ENCODE results near the gene BRICD5. TPM values are rescaled to one million over a fixed set of nuclear protein-coding genes. Genes with fewer than 3 reads are reported as not detected.

The BRICD5 gene
- total RNA-seq, 1 experiment from 2014 or later: 3.9 TPM

GRCh38 chr16:2179107-2179501 lies 31.6 kb downstream of the BRICD5 start:
- Histone ChIP-seq H3K27me3 (ENCODE audit: control insufficient read depth, insufficient read depth, low read length) (0 out of 2 replicates have a peak, but pooled peaks cover 3% of the 10 kb centered on the region), H3K36me3 (replicated peaks; ENCODE audit: control insufficient read depth, insufficient read depth, low read length) (peaks cover 11% of the 10 kb centered on the region), H3K4me3 (ENCODE audit: insufficient read depth, low read depth, low read length) (no peak overlapping the region)
- no peak for DNase-seq

DNA sequence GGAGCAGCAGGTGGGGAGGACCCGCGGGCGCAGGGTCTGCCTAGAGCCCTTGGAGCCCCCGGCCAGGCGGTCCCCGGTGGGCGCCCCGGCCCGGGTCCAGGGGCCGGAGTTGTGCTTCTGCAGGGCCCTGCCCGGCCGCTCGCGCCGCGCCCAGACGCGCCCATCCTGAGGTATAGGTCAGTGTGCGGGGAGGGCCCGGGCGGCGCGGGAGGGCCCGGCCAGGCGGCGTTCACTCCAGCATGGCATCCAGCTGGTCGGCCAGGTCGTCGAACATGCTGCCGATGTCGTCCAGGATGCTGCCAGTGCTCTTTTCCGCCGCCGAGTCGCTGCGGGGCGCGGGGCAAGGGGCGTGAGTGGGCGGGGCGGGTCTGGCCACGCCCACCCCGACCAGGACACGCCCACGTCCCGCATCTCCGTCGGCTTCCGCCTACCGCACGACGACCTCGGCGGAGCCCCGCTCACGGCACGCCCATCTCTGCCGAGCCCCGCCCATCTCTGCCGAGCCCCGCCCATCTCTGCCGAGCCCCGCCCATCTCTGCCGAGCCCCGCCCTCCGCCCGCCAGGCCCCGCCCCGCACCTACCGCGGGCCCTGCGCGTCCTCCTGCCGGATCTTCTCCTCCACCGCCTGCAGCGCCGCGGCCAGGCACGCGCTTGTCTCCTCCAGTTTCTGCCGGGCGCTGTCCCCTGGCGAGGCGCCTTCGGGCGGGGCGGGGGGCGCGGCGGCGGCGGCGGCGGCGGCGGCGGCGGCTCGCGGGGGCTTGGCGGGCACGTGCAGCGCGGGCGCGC lies 32.1 kb downstream of the BRICD5 start:
- H3K27me3 ChIP-seq (ENCODE audit: control insufficient read depth, insufficient read depth, low read length): 0 out of 2 replicates have a peak, but pooled peaks cover 3% of the 10 kb centered on the region
- peak; percentile 99 for DNase-seq
- no peak overlapping the region for H3K4me3 ChIP-seq (ENCODE audit: insufficient read depth, low read depth, low read length)
- H3K36me3 ChIP-seq (replicated peaks; ENCODE audit: control insufficient read depth, insufficient read depth, low read length): peaks cover 14% of the 10 kb centered on the region

GRCh38 chr16:2177561-2177960 lies 33.1 kb downstream of the BRICD5 start:
- Histone ChIP-seq H3K27me3 (ENCODE audit: control insufficient read depth, insufficient read depth, low read length) (0 out of 2 replicates have a peak, but pooled peaks cover 3% of the 10 kb centered on the region), H3K36me3 (replicated peaks; ENCODE audit: control insufficient read depth, insufficient read depth, low read length) (peaks cover 18% of the 10 kb centered on the region), H3K4me3 (ENCODE audit: insufficient read depth, low read depth, low read length) (no peak overlapping the region)
- DNase-seq: no peak

- Histone ChIP-seq H3K27me3 (ENCODE audit: control insufficient read depth, insufficient read depth, low read length) (0 out of 2 replicates have a peak, but pooled peaks cover 3% of the 10 kb centered on the region), H3K36me3 (replicated peaks; ENCODE audit: control insufficient read depth, insufficient read depth, low read length) (peaks cover 18% of the 10 kb centered on the region), H3K4me3 (ENCODE audit: insufficient read depth, low read depth, low read length) (no peak overlapping the region)
- no peak for DNase-seq
These were observed 33.6 kb downstream of the BRICD5 start for GRCh38 chr16:2177101-2177500.

DNA sequence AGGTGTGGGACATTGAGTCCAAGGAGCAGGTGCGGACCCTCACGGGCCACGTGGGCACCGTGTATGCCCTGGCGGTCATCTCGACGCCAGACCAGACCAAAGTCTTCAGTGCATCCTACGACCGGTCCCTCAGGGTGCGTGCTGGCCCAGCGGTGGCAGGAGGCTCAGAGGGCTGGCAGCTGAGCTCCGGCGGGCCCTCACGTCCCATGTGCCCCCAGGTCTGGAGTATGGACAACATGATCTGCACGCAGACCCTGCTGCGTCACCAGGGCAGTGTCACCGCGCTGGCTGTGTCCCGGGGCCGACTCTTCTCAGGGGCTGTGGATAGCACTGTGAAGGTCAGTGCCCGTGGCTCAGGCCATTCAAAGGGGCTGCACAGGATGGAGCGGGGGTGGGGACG lies 34.6 kb downstream of the BRICD5 start:
- Histone ChIP-seq H3K27me3 (ENCODE audit: control insufficient read depth, insufficient read depth, low read length) (0 out of 2 replicates have a peak, but pooled peaks cover 3% of the 10 kb centered on the region), H3K4me3 (ENCODE audit: insufficient read depth, low read depth, low read length) (no peak overlapping the region), H3K36me3 (replicated peaks; ENCODE audit: control insufficient read depth, insufficient read depth, low read length) (peaks cover 18% of the 10 kb centered on the region)
- no peak for DNase-seq

DNA sequence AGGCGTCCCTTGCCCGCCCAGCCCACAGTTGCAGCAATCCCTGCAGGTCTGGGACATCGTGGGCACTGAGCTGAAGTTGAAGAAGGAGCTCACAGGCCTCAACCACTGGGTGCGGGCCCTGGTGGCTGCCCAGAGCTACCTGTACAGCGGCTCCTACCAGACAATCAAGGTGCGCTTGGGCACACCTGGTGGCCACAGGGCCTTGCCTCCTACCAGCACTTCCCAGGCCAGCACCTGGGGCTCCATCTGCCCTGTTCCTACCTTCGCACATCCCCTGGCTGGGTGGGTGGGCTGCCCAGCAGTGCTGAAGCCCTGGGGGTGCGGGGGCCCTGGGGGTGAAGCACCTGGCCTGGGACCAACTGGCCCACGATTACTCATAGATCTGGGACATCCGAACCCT lies 35.2 kb downstream of the BRICD5 start:
- no peak for DNase-seq
- Histone ChIP-seq H3K27me3 (ENCODE audit: control insufficient read depth, insufficient read depth, low read length) (0 out of 2 replicates have a peak, but pooled peaks cover 3% of the 10 kb centered on the region), H3K4me3 (ENCODE audit: insufficient read depth, low read depth, low read length) (no peak overlapping the region), H3K36me3 (replicated peaks; ENCODE audit: control insufficient read depth, insufficient read depth, low read length) (peaks cover 18% of the 10 kb centered on the region)

DNA sequence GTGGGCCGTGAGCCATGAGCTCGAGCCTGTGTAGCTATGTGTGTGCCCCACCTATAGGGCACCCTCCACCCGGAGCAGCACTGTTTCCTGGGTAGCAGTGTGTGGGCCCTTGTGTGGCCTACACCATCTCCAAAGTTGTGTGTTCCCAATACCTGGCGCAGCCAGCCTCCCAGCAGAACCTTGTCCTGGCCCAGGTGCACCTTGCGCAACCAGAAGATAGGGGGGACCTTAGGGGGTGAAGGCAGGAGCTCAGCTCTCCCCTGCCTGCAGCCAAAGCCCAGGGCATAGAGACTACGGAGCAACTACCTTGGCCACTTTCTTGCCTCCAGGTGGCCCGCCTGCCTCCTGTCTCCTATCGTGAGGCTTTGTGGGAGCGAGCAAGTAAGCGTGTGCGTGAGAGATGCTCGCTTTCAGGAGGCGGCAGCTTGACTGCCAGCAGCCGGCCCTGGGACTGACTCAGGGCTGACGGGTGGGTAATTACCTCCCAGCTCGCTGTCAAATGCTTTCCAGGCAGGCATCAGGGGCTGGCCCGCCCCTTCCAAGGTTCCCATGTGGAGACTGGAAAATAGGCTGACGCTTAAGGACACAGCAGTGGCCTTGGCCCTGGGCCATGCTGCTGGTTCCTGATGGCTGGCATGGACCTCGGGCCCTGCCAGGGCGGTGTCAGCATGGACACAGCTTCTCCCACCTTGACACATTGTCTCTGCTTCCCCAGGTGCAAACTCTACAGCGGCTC lies 36.1 kb downstream of the BRICD5 start:
- H3K27me3 ChIP-seq (ENCODE audit: control insufficient read depth, insufficient read depth, low read length): 0 out of 2 replicates have a peak, but pooled peaks cover 3% of the 10 kb centered on the region
- no peak for DNase-seq
- peaks cover 18% of the 10 kb centered on the region for H3K36me3 ChIP-seq (replicated peaks; ENCODE audit: control insufficient read depth, insufficient read depth, low read length)
- no peak overlapping the region for H3K4me3 ChIP-seq (ENCODE audit: insufficient read depth, low read depth, low read length)

GRCh38 chr16:2173916-2174315 lies 36.7 kb downstream of the BRICD5 start:
- H3K27me3 ChIP-seq (ENCODE audit: control insufficient read depth, insufficient read depth, low read length): no peaks in the 10 kb centered on the region
- peaks cover 18% of the 10 kb centered on the region for H3K36me3 ChIP-seq (replicated peaks; ENCODE audit: control insufficient read depth, insufficient read depth, low read length)

GRCh38 chr16:2173366-2173765 lies 37.3 kb downstream of the BRICD5 start:
- Histone ChIP-seq H3K27me3 (ENCODE audit: control insufficient read depth, insufficient read depth, low read length) (no peaks in the 10 kb centered on the region), H3K36me3 (replicated peaks; ENCODE audit: control insufficient read depth, insufficient read depth, low read length) (peaks cover 18% of the 10 kb centered on the region), H3K4me3 (ENCODE audit: insufficient read depth, low read depth, low read length) (no peak overlapping the region)
- no peak for DNase-seq

More at GRCh38 chr16:2173916-2174315, 36.7 kb downstream of the BRICD5 start:
- H3K4me3 ChIP-seq (ENCODE audit: insufficient read depth, low read depth, low read length): no peak overlapping the region
- DNase-seq: no peak

DNA sequence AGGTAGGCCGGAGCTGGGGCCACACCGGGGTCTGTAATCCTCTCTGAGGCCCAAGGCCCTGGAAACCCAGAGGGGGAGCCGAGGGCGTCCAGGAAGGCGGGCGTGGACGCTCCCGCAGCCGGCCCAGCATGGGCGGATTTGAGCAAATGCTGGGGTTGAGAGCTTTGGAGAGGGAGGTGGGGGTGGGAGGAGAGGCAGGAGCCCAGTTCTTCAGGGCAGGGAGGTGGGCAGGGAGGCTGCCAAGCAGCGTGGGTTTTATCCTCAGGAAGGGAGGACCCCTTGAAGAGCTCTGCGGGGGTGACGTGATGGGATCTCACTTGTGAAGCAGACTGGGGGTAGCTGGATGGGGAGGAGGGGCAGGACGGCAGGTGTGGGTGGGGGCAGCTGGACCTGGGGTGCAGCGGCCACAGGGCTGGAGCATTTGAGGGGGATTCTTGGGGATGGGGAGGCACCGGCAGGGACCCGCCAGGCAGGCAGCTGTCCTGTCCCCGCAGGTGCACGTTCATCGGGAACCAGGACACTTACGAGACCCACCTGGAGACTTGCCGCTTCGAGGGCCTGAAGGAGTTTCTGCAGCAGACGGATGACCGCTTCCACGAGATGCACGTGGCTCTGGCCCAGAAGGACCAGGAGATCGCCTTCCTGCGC lies 37.9 kb downstream of the BRICD5 start:
- peaks cover 19% of the 10 kb centered on the region for H3K36me3 ChIP-seq (replicated peaks; ENCODE audit: control insufficient read depth, insufficient read depth, low read length)
- H3K27me3 ChIP-seq (ENCODE audit: control insufficient read depth, insufficient read depth, low read length): no peaks in the 10 kb centered on the region
- DNase-seq: no peak
- H3K4me3 ChIP-seq (ENCODE audit: insufficient read depth, low read depth, low read length): no peak overlapping the region

- Histone ChIP-seq H3K4me3 (ENCODE audit: insufficient read depth, low read depth, low read length) (no peak overlapping the region), H3K36me3 (replicated peaks; ENCODE audit: control insufficient read depth, insufficient read depth, low read length) (peaks cover 17% of the 10 kb centered on the region), H3K27me3 (ENCODE audit: control insufficient read depth, insufficient read depth, low read length) (no peaks in the 10 kb centered on the region)
- no peak for DNase-seq
These were observed 39.0 kb downstream of the BRICD5 start for GRCh38 chr16:2171601-2172178.

DNA sequence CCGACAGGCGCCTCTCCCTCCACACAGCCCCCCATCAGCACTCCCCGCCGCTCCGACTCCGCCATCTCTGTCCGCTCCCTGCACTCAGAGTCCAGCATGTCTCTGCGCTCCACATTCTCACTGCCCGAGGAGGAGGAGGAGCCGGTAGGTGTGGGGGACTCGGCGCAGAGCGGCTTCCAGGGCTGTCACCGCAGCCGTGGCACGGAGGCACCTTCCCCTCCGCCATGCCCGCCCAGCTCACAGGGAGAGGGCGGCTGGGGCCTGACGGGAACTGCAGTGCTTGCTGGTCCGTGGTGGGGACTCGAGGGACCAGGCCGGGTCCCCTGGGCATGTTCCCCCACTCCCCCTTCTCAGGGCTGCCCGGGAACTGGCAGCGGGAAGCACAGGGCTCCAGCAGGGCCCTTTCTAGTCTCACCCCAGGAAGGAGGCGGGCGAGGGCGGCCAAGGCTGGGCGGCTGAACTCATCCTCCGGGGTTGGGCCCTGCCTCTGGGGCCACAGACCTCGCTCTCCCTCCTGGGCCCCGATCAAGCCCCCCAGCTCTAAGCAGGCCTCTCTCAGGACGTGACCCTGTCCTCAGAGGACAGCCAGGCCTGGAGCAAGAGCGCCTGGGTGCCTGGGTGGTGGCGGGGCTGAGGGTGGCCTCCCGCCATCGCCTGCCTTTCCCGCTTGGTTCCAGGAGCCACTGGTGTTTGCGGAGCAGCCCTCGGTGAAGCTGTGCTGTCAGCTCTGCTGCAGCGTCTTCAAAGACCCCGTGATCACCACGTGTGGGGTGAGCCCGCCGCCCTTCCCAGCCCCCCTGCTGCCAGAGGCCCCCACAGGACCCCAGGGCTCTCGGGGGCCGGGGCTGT lies 39.9 kb downstream of the BRICD5 start:
- H3K36me3 ChIP-seq (replicated peaks; ENCODE audit: control insufficient read depth, insufficient read depth, low read length): peaks cover 20% of the 10 kb centered on the region
- no peaks in the 10 kb centered on the region for H3K27me3 ChIP-seq (ENCODE audit: control insufficient read depth, insufficient read depth, low read length)
- DNase-seq: no peak
- H3K4me3 ChIP-seq (ENCODE audit: insufficient read depth, low read depth, low read length): no peak overlapping the region

GRCh38 chr16:2170080-2170479 lies 40.6 kb downstream of the BRICD5 start:
- H3K4me3 ChIP-seq (ENCODE audit: insufficient read depth, low read depth, low read length): no peak overlapping the region
- no peaks in the 10 kb centered on the region for H3K27me3 ChIP-seq (ENCODE audit: control insufficient read depth, insufficient read depth, low read length)
- no peak for DNase-seq
- peaks cover 18% of the 10 kb centered on the region for H3K36me3 ChIP-seq (replicated peaks; ENCODE audit: control insufficient read depth, insufficient read depth, low read length)

All from H7 (cell line).